Peyer's patch (tissue), 4 donors: Measurements from ENCODE around the gene CDK11A. TPM values are rescaled to one million over a fixed set of nuclear protein-coding genes. Genes with fewer than 3 reads are reported as not detected.
A peak's percentile ranks its signal among the peaks of the same experiment; 100 is the strongest.

Source experiments
- DNase-seq, 3 donors: peaks; one replicate each; pipeline ENCODE4 v3.0.0-alpha.2; 2017 to 2019
- H3K27ac ChIP-seq, 4 donors: fragments of 200-600 bp; sonication (generic); one replicate each; pipeline ENCODE4 v1.5.1; 2016 to 2019
- H3K27me3 ChIP-seq, 2 donors: fragments of 200-600 bp; sonication (generic); one replicate each; pipeline ENCODE4 v1.5.1; 2019
- H3K36me3 ChIP-seq, 3 donors: fragments of 200-600 bp; sonication (generic); one replicate each; pipeline ENCODE4 v1.5.1; 2016 to 2019
- H3K4me1 ChIP-seq, 4 donors: fragments of 200-600 bp; sonication (generic); one replicate each; pipeline ENCODE4 v1.5.1; 2016 to 2019
- H3K4me3 ChIP-seq, 4 donors: fragments of 200-600 bp; sonication (generic); 1 replicate in 3 of 4; 2 replicates in 1 of 4; pipeline ENCODE4 v1.5.1; 2016 to 2019; ENCODE audit warnings: mild to moderate bottlenecking in 1 of 4
- H3K9me3 ChIP-seq, 4 donors: fragments of 200-600 bp; sonication (generic); one replicate each; pipeline ENCODE4 v1.5.1; 2016 to 2019; ENCODE audit warnings: mild to moderate bottlenecking in 1 of 4
- CTCF ChIP-seq, 6 experiments: fragments of 450-650 bp in 4 of 6; fragments of 200-600 bp in 2 of 6; sonication (generic) in 1 of 6; IDR thresholded peaks; one replicate each; pipeline ENCODE4 v1.5.1; 2017 to 2019; ENCODE audit warnings: antibody characterized with exemption in 6 of 6, mild to moderate bottlenecking in 3 of 6, moderate library complexity in 1 of 6
- POLR2A ChIP-seq, 2 donors: fragments of 450-650 bp; IDR thresholded peaks; one replicate each; pipeline ENCODE4 v1.5.1; 2017; ENCODE audit warnings: antibody characterized with exemption in 2 of 2, mild to moderate bottlenecking in 2 of 2, moderate library complexity in 2 of 2
- total RNA-seq, 4 donors: library from RNA; depleted of rRNA; stranded (reverse); fragments of >200 nt; gene quantifications; one replicate each; pipeline ENCODE4 v1.1.0, GENCODE V29; 2016

Gene CDK11A
- total RNA-seq, 4 donors from 2014 or later = 129 to 269 (median 199) TPM

DNA sequence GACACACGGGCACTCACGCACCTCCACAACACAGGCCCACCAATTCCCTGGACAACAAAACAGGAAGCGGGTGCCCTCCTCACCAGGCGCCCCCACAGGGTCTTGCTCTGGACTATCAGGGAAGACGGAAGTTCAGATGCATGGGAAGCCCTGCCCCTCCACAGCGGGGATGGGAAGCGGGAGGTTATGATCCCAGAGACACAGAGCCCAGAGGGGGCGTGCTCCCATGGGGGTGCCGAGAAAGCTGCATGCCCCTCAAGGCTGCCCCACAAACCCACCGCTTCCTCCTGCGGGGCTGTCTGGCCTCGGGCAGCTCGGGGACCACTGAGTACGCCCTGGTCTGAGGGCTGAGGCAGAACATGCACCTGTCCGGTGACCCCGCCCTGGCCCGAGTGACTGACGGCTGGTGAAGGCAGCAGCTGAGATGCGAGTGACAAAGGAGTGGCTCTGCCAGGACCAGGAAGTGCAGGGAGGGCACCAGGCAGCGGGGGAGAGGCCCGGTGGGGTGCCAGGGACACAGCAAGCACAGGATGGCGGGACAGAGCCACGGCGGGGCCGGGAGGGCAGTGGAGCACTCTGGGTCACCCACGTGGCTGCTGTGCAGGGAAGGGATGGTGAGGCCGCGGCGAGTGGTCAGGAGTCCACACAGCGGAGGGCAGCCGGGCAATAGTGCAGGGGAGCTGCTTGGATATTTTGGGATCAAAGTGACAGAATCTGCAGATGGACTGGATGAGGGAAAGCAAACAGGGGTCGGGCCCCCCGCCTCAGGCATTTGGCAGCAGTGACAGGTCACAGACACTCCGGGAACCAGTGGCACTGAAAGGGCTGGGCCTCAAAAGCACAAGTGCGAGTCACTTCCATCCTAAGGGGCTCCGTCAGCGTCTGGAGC lies 35.5 kb upstream of the CDK11A start:
- Histone ChIP-seq H3K4me3 (peak overlapping the region in 2 of 4 donors; percentile 1 to 21), H3K36me3 (peaks cover 0 to 90% (median 0%) of the 10 kb centered on the region in 3 donors)

DNA sequence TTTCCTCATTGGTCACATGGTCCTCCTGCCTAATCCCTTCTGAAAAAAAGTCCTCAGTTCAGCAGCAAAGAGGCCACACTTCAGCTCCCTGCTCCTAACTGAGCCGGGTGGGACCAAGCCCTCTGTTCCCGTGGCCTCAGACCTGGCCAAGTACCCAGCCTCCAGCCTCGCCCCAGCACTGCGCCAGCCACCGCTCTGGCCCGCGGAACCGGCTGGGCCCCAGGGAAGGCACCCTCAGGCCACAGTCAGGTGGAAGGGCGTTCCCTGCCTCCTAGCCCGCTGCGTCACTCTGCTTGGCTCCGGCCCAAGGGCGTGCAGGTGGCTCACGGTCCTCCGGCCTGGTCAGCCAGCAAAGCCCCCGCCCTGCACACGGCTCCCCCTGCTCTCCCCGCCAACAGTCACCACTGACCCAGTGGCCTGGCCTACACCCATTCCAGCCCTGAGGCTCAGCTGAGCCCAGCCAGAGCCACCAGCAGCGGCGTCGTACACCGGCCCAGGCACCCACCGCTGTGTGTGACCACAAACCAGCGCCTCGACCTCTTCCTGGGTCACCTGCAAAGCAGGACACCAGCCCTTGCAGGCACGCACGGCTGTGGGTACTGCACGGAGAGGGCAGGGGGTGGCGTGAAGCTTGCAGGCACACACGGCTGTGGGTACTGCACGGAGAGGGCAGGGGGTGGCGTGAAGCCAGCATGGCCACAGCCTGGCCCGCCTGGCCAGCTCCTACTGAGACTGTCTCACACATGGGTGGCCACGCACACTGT lies 34.7 kb upstream of the CDK11A start:
- peaks cover 0 to 26% (median 6%) of the 10 kb centered on the region in 4 donors for H3K4me1 ChIP-seq
- DNase-seq = peak in 2 of 3 donors; percentile 94 to 96
- peak overlapping the region in 3 of 4 donors; percentile 61 to 91 (median 84) for H3K27ac ChIP-seq
- H3K9me3 ChIP-seq = no peaks in the 10 kb centered on the region
- peaks cover 0 to 90% (median 0%) of the 10 kb centered on the region in 3 donors for H3K36me3 ChIP-seq
- peak overlapping the region in 2 of 4 donors; percentile 21 to 31 for H3K4me3 ChIP-seq
- no peak for TF ChIP-seq CTCF (IDR thresholded peaks at IDR 0.05)
- peak; percentile 60 to 78 for TF ChIP-seq POLR2A (IDR thresholded peaks at IDR 0.05)
- H3K27me3 ChIP-seq = no peaks in the 10 kb centered on the region

More for the DNA sequence above, 35.5 kb upstream of the CDK11A start:
- H3K9me3 ChIP-seq = no peaks in the 10 kb centered on the region
- peaks cover 0 to 26% (median 6%) of the 10 kb centered on the region in 4 donors for H3K4me1 ChIP-seq
- DNase-seq = peak in 1 of 3 donors; percentile 77
- no peaks in the 10 kb centered on the region for H3K27me3 ChIP-seq
- TF ChIP-seq POLR2A (IDR thresholded peaks at IDR 0.05) (no peak), CTCF (IDR thresholded peaks at IDR 0.05) (no peak)
- H3K27ac ChIP-seq = peak overlapping the region in 3 of 4 donors; percentile 61 to 91 (median 84)

DNA sequence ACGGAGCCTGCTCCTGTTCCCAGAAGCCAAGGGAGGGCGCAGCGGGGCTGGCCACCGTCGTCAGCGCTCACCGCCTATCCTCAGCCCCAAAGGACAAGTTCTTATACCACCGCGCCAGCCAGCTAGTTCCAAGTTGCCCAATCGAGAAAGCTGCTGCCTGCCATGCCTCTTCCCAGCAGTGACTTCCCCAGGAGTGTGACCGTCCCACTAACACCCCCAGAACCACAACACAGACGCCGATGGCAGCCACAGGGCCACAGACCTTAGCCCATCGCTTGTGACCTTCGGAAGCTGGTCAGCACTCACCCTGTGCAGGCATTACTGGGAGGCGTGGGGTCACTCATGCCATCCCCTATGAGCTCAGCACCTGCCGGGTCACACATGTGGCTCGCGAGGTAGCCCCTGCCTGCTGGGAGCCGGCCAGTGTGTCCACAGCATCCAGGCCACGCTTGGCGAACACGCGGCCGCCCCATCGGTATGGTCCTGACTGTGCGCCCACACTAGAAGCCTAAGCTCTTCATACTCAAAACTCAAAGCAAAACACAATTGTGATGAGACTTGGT lies 34.0 kb upstream of the CDK11A start:
- peak in 2 of 3 donors; percentile 5 to 53 for DNase-seq
- Histone ChIP-seq H3K36me3 (peaks cover 0 to 90% (median 0%) of the 10 kb centered on the region in 3 donors), H3K27me3 (no peaks in the 10 kb centered on the region), H3K27ac (peak overlapping the region in 3 of 4 donors; percentile 61 to 91 (median 84)), H3K4me1 (peaks cover 0 to 26% (median 6%) of the 10 kb centered on the region in 4 donors), H3K9me3 (no peaks in the 10 kb centered on the region), H3K4me3 (peak overlapping the region in 2 of 4 donors; percentile 31 to 35)
- TF ChIP-seq POLR2A (IDR thresholded peaks at IDR 0.05) = no peak
- TF ChIP-seq CTCF (IDR thresholded peaks at IDR 0.05) = no peak

- peaks cover 0 to 90% (median 0%) of the 10 kb centered on the region in 3 donors for H3K36me3 ChIP-seq
- TF ChIP-seq CTCF (IDR thresholded peaks at IDR 0.05) (no peak), POLR2A (IDR thresholded peaks at IDR 0.05) (no peak)
Measured at GRCh38 chr1:1757422-1758058, 33.4 kb upstream of the CDK11A start.

More at GRCh38 chr1:1757422-1758058, 33.4 kb upstream of the CDK11A start:
- Histone ChIP-seq H3K27ac (peak overlapping the region in 3 of 4 donors; percentile 61 to 91 (median 84)), H3K4me1 (peaks cover 0 to 26% (median 6%) of the 10 kb centered on the region in 4 donors), H3K27me3 (no peaks in the 10 kb centered on the region), H3K9me3 (no peaks in the 10 kb centered on the region), H3K4me3 (peak overlapping the region in 2 of 4 donors; percentile 31 to 35)
- DNase-seq = no peak
